HG03097 (cell line): ENCODE results near the gene ANXA2R.

Experiments used
- ATAC-seq: cut with Tn5 transposase; IDR thresholded peaks from one replicate; pipeline ENCODE4 v1.9.1; 2021; ENCODE audit not compliant: unreplicated experiment, low FRiP score

The ANXA2R gene

GRCh38 chr5:43006424-43007202, 33.5 kb downstream of the ANXA2R start:
- ATAC-seq: no peak

- no peak for ATAC-seq
Observed at GRCh38 chr5:43005031-43005430, 35.1 kb downstream of the ANXA2R start.

GRCh38 chr5:43001748-43002147, 38.4 kb downstream of the ANXA2R start:
- ATAC-seq: no peak

GRCh38 chr5:43000914-43001313, 39.2 kb downstream of the ANXA2R start:
- ATAC-seq: no peak

GRCh38 chr5:43000111-43000840, 39.8 kb downstream of the ANXA2R start:
- no peak for ATAC-seq

- no peak for ATAC-seq
Observed at GRCh38 chr5:42995360-42995751, 44.8 kb downstream of the ANXA2R start.

- peak; percentile 45 for ATAC-seq
Observed at GRCh38 chr5:42994555-42995359, 45.4 kb downstream of the ANXA2R start.

- no peak for ATAC-seq
Observed at GRCh38 chr5:42994246-42994554, 45.9 kb downstream of the ANXA2R start.

DNA sequence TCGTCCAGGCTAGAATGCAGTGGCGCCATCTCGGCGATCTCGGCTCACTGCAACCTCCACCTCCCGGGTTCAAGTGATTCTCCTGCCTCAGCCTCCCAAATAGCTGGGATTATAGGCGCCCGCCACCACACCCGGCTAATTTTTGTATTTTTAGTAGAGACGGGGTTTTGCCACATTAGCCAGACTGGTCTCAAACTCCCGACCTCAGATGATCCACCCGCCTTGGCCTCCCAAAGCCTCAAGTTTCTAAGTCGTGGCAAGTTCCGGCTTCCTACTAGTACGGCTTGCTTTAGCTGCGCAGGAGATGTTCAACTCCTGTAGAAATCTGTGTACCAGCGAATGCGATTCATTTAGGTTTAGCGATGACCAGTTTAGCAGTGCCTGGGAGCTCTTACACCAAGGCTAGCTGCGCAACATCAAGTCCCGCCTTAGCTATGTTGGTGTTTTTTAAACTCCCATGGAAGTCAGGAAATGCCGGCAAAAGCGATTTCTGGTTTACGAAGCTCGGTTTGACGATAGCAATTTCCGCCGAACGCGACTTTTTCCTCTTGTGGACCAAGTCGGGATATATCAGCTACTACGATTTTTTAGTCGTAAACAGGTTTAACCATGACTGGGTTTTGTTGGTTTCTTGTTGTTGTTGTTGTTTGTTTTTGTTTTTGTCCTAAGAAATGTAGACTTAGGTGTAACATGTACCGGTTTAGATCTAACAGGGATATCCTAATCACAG, 46.4 kb downstream of the ANXA2R start:
- no peak for ATAC-seq

- peak; percentile 41 for ATAC-seq
Observed at GRCh38 chr5:42992088-42992879, 47.8 kb downstream of the ANXA2R start.

DNA sequence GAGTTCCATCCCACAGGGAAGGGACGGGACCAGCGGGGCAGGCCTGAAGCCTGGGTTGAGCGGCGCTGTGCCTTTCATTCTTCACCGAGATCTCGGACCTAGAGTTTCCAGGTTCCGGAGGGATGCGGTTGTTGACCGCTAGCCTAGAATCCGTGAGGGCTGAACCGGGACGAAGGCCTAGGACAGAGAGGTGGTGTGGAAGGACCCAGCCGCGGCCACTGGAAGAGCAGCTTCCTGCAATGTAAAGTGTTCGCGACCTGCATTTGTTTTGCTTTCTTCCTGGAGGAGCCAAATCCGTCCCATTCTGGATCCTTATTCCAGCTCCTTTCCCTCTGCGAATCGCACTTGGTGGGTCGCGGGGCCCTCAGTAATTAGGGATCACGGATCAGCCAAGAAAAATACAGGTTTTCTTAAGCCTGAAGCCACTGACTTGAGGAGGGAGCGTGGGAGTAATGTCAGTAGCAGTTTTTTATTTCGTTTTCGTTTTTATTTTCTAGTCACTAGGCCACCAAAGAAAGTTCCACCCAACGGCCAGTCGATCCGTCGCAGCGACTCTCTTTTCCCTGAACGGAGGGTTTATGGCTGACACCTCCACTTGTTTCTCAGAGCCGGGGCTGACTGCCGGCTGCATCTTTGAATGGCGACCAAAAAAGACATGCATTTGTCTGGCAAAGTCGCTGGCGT, 48.6 kb downstream of the ANXA2R start:
- peak; percentile 19 for ATAC-seq

DNA sequence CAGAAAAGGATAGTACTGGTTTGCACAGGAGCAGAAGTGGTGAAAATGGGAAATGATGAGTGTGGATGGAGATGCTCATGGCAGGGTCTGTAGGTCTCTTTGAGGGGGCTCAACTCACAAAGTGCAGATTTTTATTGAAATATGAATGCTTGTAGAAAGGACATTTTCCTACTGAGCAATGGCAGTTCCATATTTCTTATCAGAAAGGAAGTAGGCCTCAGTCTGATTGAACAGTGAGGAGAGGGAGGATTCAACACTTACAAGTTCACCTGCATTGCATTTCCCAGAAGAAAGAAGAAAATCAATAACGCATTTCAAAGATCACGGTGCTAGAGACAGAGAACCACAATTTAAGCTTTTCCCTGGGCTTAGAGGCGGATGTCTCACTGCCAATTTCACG, 49.2 kb downstream of the ANXA2R start:
- no peak for ATAC-seq
